ENCODE data around the gene REXO4. TPM values are rescaled to one million over a fixed set of nuclear protein-coding genes. Genes with fewer than 3 reads are reported as not detected.

The REXO4 gene
- total and polyA plus RNA-seq, 10 of the 15 experiments (the other 5 are each of a cell fraction or from before 2014, with no cell fraction given) = 2.7 to 43.9 (median 30.5) TPM

DNA sequence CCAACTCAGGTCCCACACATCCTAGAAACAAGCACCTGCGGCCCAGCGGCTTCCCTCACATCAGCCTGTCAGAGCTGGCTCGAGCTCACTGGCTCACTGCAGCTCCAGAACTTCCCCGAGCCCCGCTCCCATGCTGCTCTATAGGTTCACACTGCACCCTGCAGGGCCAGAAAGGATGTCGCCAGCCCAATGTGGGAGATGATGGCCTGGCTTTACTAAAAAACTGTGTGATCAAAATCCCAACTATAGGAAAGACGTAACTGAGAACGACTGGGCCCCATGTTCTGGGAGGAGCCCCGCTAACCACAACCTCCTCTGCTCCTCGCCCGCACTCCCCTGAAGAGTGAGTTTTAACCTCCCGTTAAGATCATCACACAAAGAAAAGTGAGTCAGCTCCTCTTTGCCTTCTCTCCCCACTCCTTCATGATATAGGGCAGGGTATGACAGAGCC lies 46.5 kb downstream of the REXO4 start (continued):
- TF ChIP-seq MYB (IDR thresholded peaks at IDR 0.05; ENCODE audit: borderline replicate concordance, low read depth, low read length) = no peak
- TF ChIP-seq, protein P1, sequence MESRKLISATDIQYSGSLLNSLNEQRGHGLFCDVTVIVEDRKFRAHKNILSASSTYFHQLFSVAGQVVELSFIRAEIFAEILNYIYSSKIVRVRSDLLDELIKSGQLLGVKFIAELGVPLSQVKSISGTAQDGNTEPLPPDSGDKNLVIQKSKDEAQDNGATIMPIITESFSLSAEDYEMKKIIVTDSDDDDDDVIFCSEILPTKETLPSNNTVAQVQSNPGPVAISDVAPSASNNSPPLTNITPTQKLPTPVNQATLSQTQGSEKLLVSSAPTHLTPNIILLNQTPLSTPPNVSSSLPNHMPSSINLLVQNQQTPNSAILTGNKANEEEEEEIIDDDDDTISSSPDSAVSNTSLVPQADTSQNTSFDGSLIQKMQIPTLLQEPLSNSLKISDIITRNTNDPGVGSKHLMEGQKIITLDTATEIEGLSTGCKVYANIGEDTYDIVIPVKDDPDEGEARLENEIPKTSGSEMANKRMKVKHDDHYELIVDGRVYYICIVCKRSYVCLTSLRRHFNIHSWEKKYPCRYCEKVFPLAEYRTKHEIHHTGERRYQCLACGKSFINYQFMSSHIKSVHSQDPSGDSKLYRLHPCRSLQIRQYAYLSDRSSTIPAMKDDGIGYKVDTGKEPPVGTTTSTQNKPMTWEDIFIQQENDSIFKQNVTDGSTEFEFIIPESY (IDR thresholded peaks at IDR 0.05) = no peak
- no peak for TF ChIP-seq NFYB (IDR thresholded peaks at IDR 0.05; ENCODE audit: insufficient read depth, low read depth, low read length)
- no peak for TF ChIP-seq TBL1XR1 (IDR thresholded peaks at IDR 0.05; ENCODE audit: low read depth, low read length)
- TF ChIP-seq, protein P2, sequence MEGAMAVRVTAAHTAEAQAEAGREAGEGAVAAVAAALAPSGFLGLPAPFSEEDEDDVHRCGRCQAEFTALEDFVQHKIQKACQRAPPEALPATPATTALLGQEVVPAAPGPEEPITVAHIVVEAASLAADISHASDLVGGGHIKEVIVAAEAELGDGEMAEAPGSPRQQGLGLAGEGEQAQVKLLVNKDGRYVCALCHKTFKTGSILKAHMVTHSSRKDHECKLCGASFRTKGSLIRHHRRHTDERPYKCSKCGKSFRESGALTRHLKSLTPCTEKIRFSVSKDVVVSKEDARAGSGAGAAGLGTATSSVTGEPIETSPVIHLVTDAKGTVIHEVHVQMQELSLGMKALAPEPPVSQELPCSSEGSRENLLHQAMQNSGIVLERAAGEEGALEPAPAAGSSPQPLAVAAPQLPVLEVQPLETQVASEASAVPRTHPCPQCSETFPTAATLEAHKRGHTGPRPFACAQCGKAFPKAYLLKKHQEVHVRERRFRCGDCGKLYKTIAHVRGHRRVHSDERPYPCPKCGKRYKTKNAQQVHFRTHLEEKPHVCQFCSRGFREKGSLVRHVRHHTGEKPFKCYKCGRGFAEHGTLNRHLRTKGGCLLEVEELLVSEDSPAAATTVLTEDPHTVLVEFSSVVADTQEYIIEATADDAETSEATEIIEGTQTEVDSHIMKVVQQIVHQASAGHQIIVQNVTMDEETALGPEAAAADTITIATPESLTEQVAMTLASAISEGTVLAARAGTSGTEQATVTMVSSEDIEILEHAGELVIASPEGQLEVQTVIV (IDR thresholded peaks at IDR 0.05; ENCODE audit: borderline replicate concordance, partially characterized antibody) = no peak
- TF ChIP-seq, protein P3, sequence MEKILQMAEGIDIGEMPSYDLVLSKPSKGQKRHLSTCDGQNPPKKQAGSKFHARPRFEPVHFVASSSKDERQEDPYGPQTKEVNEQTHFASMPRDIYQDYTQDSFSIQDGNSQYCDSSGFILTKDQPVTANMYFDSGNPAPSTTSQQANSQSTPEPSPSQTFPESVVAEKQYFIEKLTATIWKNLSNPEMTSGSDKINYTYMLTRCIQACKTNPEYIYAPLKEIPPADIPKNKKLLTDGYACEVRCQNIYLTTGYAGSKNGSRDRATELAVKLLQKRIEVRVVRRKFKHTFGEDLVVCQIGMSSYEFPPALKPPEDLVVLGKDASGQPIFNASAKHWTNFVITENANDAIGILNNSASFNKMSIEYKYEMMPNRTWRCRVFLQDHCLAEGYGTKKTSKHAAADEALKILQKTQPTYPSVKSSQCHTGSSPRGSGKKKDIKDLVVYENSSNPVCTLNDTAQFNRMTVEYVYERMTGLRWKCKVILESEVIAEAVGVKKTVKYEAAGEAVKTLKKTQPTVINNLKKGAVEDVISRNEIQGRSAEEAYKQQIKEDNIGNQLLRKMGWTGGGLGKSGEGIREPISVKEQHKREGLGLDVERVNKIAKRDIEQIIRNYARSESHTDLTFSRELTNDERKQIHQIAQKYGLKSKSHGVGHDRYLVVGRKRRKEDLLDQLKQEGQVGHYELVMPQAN (conservative IDR thresholded peaks at IDR 0.05) = no peak
- no peak for TF ChIP-seq STAT1 (conservative IDR thresholded peaks at IDR 0.05)
- TF ChIP-seq TCF3 (IDR thresholded peaks at IDR 0.05; ENCODE audit: borderline replicate concordance, insufficient read depth, low read depth, low read length) = no peak
- TF ChIP-seq, protein P4, sequence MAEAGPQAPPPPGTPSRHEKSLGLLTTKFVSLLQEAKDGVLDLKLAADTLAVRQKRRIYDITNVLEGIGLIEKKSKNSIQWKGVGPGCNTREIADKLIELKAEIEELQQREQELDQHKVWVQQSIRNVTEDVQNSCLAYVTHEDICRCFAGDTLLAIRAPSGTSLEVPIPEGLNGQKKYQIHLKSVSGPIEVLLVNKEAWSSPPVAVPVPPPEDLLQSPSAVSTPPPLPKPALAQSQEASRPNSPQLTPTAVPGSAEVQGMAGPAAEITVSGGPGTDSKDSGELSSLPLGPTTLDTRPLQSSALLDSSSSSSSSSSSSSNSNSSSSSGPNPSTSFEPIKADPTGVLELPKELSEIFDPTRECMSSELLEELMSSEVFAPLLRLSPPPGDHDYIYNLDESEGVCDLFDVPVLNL (IDR thresholded peaks at IDR 0.05; ENCODE audit: low read depth, low read length) = no peak
- no peak for TF ChIP-seq IKZF2 (IDR thresholded peaks at IDR 0.05)

Measured in GM12878 (cell line).